ENCODE data around the gene PHYHIPL. TPM values are rescaled to one million over a fixed set of nuclear protein-coding genes. Genes with fewer than 3 reads are reported as not detected.

The PHYHIPL gene
- total and polyA plus RNA-seq, 10 donors = 0.03 to 0.04 TPM; not detected in 8

GRCh38 chr10:59270492-59270891, 94.0 kb downstream of the PHYHIPL start:
- DNase-seq = no peak
- Histone ChIP-seq H3K9me3 (no peaks in the 10 kb centered on the region), H3K4me3 (no peak overlapping the region), H3K36me3 (peaks cover 0 to 3% (median 0%) of the 10 kb centered on the region in 6 donors), H3K4me1 (no peaks in the 10 kb centered on the region), H3K27ac (no peak overlapping the region), H3K27me3 (replicated peaks in 1 of 7) (no peaks in the 10 kb centered on the region)
- 75 to 90% (median 83%) methylated on average over 3 of the region's 3 CpGs for WGBS, 5 donors
- intact Hi-C loops (cut with DNase I; ENCODE audit: low total_unique reads) = no loop called here
- TF ChIP-seq POLR2AphosphoS5 (IDR thresholded peaks at IDR 0.05) (no peak), CTCF (IDR thresholded peaks at IDR 0.05 in 8 of 11, conservative IDR thresholded peaks at IDR 0.05 in 3 of 11) (no peak), POLR2A (IDR thresholded peaks at IDR 0.05) (no peak)

- WGBS, 5 donors = 79 to 82% (median 80%) methylated on average over 4 of the region's 4 CpGs
- no peaks in the 10 kb centered on the region for H3K9me3 ChIP-seq
- intact Hi-C loops (cut with DNase I; ENCODE audit: low total_unique reads) = no loop called here
- H3K4me3 ChIP-seq = no peak overlapping the region
- no peak overlapping the region for H3K27ac ChIP-seq
- H3K36me3 ChIP-seq = peaks cover 0 to 3% (median 0%) of the 10 kb centered on the region in 6 donors
- H3K4me1 ChIP-seq = no peaks in the 10 kb centered on the region
- no peak for DNase-seq
- no peaks in the 10 kb centered on the region for H3K27me3 ChIP-seq (replicated peaks in 1 of 7)
- no peak for TF ChIP-seq POLR2AphosphoS5 (IDR thresholded peaks at IDR 0.05)
- no peak for TF ChIP-seq POLR2A (IDR thresholded peaks at IDR 0.05)
- no peak for TF ChIP-seq CTCF (IDR thresholded peaks at IDR 0.05 in 8 of 11, conservative IDR thresholded peaks at IDR 0.05 in 3 of 11)
Observed at GRCh38 chr10:59271160-59271559, 94.7 kb downstream of the PHYHIPL start.

- DNase-seq = no peak
- H3K9me3 ChIP-seq = no peaks in the 10 kb centered on the region
- H3K4me1 ChIP-seq = no peaks in the 10 kb centered on the region
- peaks cover 0 to 3% (median 0%) of the 10 kb centered on the region in 6 donors for H3K36me3 ChIP-seq
- no peak overlapping the region for H3K27ac ChIP-seq
- TF ChIP-seq POLR2AphosphoS5 (IDR thresholded peaks at IDR 0.05) = no peak
- TF ChIP-seq CTCF (IDR thresholded peaks at IDR 0.05 in 8 of 11, conservative IDR thresholded peaks at IDR 0.05 in 3 of 11) = no peak
- TF ChIP-seq POLR2A (IDR thresholded peaks at IDR 0.05) = no peak
- H3K27me3 ChIP-seq (replicated peaks in 1 of 7) = no peaks in the 10 kb centered on the region
- H3K4me3 ChIP-seq = no peak overlapping the region
- intact Hi-C loops (cut with DNase I; ENCODE audit: low total_unique reads) = no loop called here
Observed at GRCh38 chr10:59272061-59272460, 95.6 kb downstream of the PHYHIPL start.

GRCh38 chr10:59273445-59273844, 97.0 kb downstream of the PHYHIPL start:
- DNase-seq = no peak
- Histone ChIP-seq H3K27ac (no peak overlapping the region), H3K4me1 (no peaks in the 10 kb centered on the region), H3K4me3 (no peak overlapping the region), H3K27me3 (replicated peaks in 1 of 7) (no peaks in the 10 kb centered on the region), H3K36me3 (no peaks in the 10 kb centered on the region), H3K9me3 (no peaks in the 10 kb centered on the region)
- TF ChIP-seq POLR2AphosphoS5 (IDR thresholded peaks at IDR 0.05) = peak in 1 of 3 donors; percentile 47
- TF ChIP-seq CTCF (IDR thresholded peaks at IDR 0.05 in 8 of 11, conservative IDR thresholded peaks at IDR 0.05 in 3 of 11) = no peak
- TF ChIP-seq POLR2A (IDR thresholded peaks at IDR 0.05) = no peak
- 82 to 90% (median 85%) methylated on average over 1 of the region's 1 CpG for WGBS, 5 donors
- intact Hi-C loops (cut with DNase I; ENCODE audit: low total_unique reads) = no loop called here
